ENCODE measurements around the gene PCED1A. TPM values are rescaled to one million over a fixed set of nuclear protein-coding genes. Genes with fewer than 3 reads are reported as not detected.

The PCED1A gene
- total and polyA plus RNA-seq, 9 of the 15 experiments (the other 6 are each of a cell fraction or from before 2014, with no cell fraction given), result 1.5 to 11.5 (median 5.9) TPM

DNA sequence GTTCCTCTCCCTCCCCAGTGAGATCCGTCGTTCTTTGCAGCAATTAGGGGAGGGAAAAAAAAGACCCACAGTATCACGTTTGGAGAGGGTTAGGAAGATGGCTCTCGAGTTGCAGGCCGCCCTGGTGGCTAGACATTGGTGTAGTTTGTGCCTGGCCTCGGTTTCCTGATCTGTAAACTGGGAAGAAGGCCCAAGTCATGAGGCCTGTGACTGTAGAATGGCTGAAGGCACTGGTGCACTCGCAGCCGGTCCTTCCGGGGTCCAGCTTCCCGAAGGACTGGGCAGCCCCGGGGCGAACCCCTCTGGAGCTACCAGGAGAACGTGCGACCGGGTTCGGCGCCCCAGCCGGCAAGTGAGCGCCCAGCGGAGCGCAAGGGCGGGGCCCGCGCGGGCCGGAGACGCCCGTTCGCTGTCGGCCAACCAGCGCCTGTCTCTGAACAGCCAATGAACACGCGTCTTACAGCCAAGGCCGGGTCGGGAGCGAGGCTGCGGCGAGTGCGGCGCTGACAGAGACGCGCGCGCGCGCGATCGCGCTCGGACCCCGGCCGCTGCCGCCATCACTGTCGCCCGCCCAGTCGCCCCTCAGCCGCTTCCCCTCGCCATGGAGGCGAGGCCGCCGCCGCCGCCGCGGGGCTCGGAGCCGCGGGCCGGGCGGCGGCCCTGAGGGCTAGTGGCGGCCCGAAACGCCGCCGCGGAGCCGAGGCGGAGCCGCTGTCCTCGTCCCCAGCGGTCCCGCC is 32.7 kb upstream of the PCED1A start, which contains the start of gene PTPRA (continued):
- TF ChIP-seq, protein P1, sequence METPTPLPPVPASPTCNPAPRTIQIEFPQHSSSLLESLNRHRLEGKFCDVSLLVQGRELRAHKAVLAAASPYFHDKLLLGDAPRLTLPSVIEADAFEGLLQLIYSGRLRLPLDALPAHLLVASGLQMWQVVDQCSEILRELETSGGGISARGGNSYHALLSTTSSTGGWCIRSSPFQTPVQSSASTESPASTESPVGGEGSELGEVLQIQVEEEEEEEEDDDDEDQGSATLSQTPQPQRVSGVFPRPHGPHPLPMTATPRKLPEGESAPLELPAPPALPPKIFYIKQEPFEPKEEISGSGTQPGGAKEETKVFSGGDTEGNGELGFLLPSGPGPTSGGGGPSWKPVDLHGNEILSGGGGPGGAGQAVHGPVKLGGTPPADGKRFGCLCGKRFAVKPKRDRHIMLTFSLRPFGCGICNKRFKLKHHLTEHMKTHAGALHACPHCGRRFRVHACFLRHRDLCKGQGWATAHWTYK (CRISPR knock-in tag; IDR thresholded peaks at IDR 0.05), result no peak
- TF ChIP-seq ZNF695 (CRISPR knock-in tag; IDR thresholded peaks at IDR 0.05), result no peak
- TF ChIP-seq MCM3 (IDR thresholded peaks at IDR 0.05), result no peak
- peak; percentile 66 for TF ChIP-seq GABPB1 (CRISPR knock-in tag; IDR thresholded peaks at IDR 0.05)
- peak in 1 of 2 experiments; percentile 11; a peak in 1 of 4 replicates for TF ChIP-seq SIN3A (IDR thresholded peaks at IDR 0.05; ENCODE audit: borderline replicate concordance in 2 of 2, control insufficient read depth in 1 of 2, low read depth in 2 of 2, low read length in 2 of 2)
- TF ChIP-seq ZNF778 (CRISPR knock-in tag; IDR thresholded peaks at IDR 0.05), result no peak
- TF ChIP-seq LCOR (CRISPR knock-in tag; IDR thresholded peaks at IDR 0.05), result no peak
- TF ChIP-seq TAF15 (IDR thresholded peaks at IDR 0.05; ENCODE audit: low read depth, low read length), result no peak
- no peak for TF ChIP-seq ARID3B (CRISPR knock-in tag; IDR thresholded peaks at IDR 0.05; ENCODE audit: borderline replicate concordance)
- no peak for TF ChIP-seq ERF (CRISPR knock-in tag; IDR thresholded peaks at IDR 0.05)
- TF ChIP-seq HDAC1 (IDR thresholded peaks at IDR 0.05), result no peak; a peak in 1 of 4 replicates
- peak in 1 of 2 experiments; percentile 82; a peak in 2 of 4 replicates for TF ChIP-seq KDM1A (IDR thresholded peaks at IDR 0.05)
- no peak for TF ChIP-seq POLR3A (IDR thresholded peaks at IDR 0.05; ENCODE audit: borderline replicate concordance, extremely low read depth, insufficient read depth, insufficient read length)
- no peak for TF ChIP-seq ETV1 (tag; conservative IDR thresholded peaks at IDR 0.05; ENCODE audit: low read depth)
- TF ChIP-seq PURB (CRISPR knock-in tag; IDR thresholded peaks at IDR 0.05; ENCODE audit: low read depth), result no peak
- TF ChIP-seq ZNF707 (CRISPR knock-in tag; conservative IDR thresholded peaks at IDR 0.05), result no peak
- no peak for TF ChIP-seq FOXA1 (IDR thresholded peaks at IDR 0.05; ENCODE audit: borderline replicate concordance)
- no peak for TF ChIP-seq NR2C1 (IDR thresholded peaks at IDR 0.05)
- TF ChIP-seq NR2C1 (tag; IDR thresholded peaks at IDR 0.05), result no peak
- no peak for TF ChIP-seq ZNF57 (CRISPR knock-in tag; IDR thresholded peaks at IDR 0.05)
